Astrocyte of the cerebellum (primary cell): ENCODE data around the gene ZNF26.
"Not testable (repeated sequence)": the region's sequence is repeated elsewhere in the genome, so short reads cannot be mapped to it uniquely, and the experiment has no call there.

Experiments used
- DNase-seq: peaks from one replicate; pipeline ENCODE4 v3.0.0-alpha.2; 2011; ENCODE audit warnings: low read depth
- H3K4me3 ChIP-seq: 2 replicates; pipeline ENCODE4 v1.5.1; 2011; ENCODE audit warnings: mild to moderate bottlenecking, low read depth, low read length, moderate library complexity
- CTCF ChIP-seq: IDR thresholded peaks from 2 replicates; pipeline ENCODE4 v1.5.1; 2012; ENCODE audit warnings: low read length, low read depth, moderate library complexity, mild to moderate bottlenecking; ENCODE audit errors: missing control alignments
- in situ Hi-C: cut with HindIII; loops from 2 replicates; pipeline ENCODE4 v1.10.0; 2017; ENCODE audit warnings: low sequenced_read_pairs

The ZNF26 gene

GRCh38 chr12:132986001-132986884, at the start of gene ZNF26:
TSS of gene ZNF26 (plus strand) at chr12:132986367. CDS start at chr12:132986841, 474 bp downstream.
- peak; percentile 79 for DNase-seq
- in situ Hi-C loops: no loop called here
- H3K4me3 ChIP-seq: peak within 1 kb of the TSS; percentile 99
- no peak for TF ChIP-seq CTCF

- DNase-seq, in situ Hi-C loops, H3K4me3 ChIP-seq: not testable (repeated sequence)
Observed at GRCh38 chr12:132936921-132937320, 49.2 kb upstream of the ZNF26 start.

- no peak for DNase-seq
- H3K4me3 ChIP-seq: no peak overlapping the region
- in situ Hi-C loops: no loop called here
- TF ChIP-seq CTCF: no peak
Observed at GRCh38 chr12:132937476-132937875, 48.7 kb upstream of the ZNF26 start.

- in situ Hi-C loops, DNase-seq, H3K4me3 ChIP-seq: not testable (repeated sequence)
Observed at GRCh38 chr12:132938807-132939206, 47.4 kb upstream of the ZNF26 start.

GRCh38 chr12:132940071-132940719, 46.0 kb upstream of the ZNF26 start:
- no peak for DNase-seq
- no peak for TF ChIP-seq CTCF
- in situ Hi-C loops: no loop called here

GRCh38 chr12:132941336-132941954, 44.7 kb upstream of the ZNF26 start:
- no peak overlapping the region for H3K4me3 ChIP-seq
- DNase-seq: no peak
- in situ Hi-C loops: no loop called here
- no peak for TF ChIP-seq CTCF

More at GRCh38 chr12:132940071-132940719, 46.0 kb upstream of the ZNF26 start:
- H3K4me3 ChIP-seq: no peak overlapping the region

- H3K4me3 ChIP-seq: no peak overlapping the region
- in situ Hi-C loops: no loop called here
- no peak for DNase-seq
- no peak for TF ChIP-seq CTCF
Observed at GRCh38 chr12:132942611-132943010, 43.6 kb upstream of the ZNF26 start.
